ENCODE data around the gene CACNB4.
"Not testable (repeated sequence)": the region's sequence is repeated elsewhere in the genome, so short reads cannot be mapped to it uniquely, and the experiment has no call there.

CACNB4 gene

GRCh38 chr2:151808258-151809072 is 290.4 kb downstream of the CACNB4 start:
- DNase-seq = no peak

GRCh38 chr2:151805961-151806360 is 292.9 kb downstream of the CACNB4 start:
- no peak for DNase-seq

- DNase-seq = no peak
Measured at GRCh38 chr2:151805343-151805742, 293.5 kb downstream of the CACNB4 start.

- no peak for DNase-seq
Measured at GRCh38 chr2:151803811-151804210, 295.0 kb downstream of the CACNB4 start.

- no peak for DNase-seq
Measured at GRCh38 chr2:151802315-151802714, 296.5 kb downstream of the CACNB4 start.

- no peak for DNase-seq
Measured at GRCh38 chr2:151799886-151800292, 299.0 kb downstream of the CACNB4 start.

- DNase-seq = no peak
Measured at GRCh38 chr2:151796774-151797173, 302.1 kb downstream of the CACNB4 start.

GRCh38 chr2:151795646-151796240 is 303.1 kb downstream of the CACNB4 start:
- DNase-seq = no peak

- DNase-seq = not testable (repeated sequence)
Measured at GRCh38 chr2:151794422-151794821, 304.4 kb downstream of the CACNB4 start.

GRCh38 chr2:151793123-151793522 is 305.7 kb downstream of the CACNB4 start:
- no peak for DNase-seq

GRCh38 chr2:151792589-151792988 is 306.3 kb downstream of the CACNB4 start:
- no peak for DNase-seq

GRCh38 chr2:151791545-151791944 is 307.3 kb downstream of the CACNB4 start:
- no peak for DNase-seq

- no peak for DNase-seq
Measured at GRCh38 chr2:151790689-151791088, 308.2 kb downstream of the CACNB4 start.

GRCh38 chr2:151789055-151789834 is 309.6 kb downstream of the CACNB4 start:
- DNase-seq = no peak

- DNase-seq = no peak
Measured at GRCh38 chr2:151786483-151786882, 312.4 kb downstream of the CACNB4 start.

GRCh38 chr2:151786077-151786476 is 312.8 kb downstream of the CACNB4 start:
- DNase-seq = no peak

- no peak for DNase-seq
Measured at GRCh38 chr2:151783133-151783520, 315.7 kb downstream of the CACNB4 start.

Data from SHP77 (cell line).